ENCODE data around the gene ZRANB3. TPM values are rescaled to one million over a fixed set of nuclear protein-coding genes. Genes with fewer than 3 reads are reported as not detected.
"Not testable (repeated sequence)": the region's sequence is repeated elsewhere in the genome, so short reads cannot be mapped to it uniquely, and the experiment has no call there.

ZRANB3 gene
- total RNA-seq, 1 donor from 2014 or later: 3.7 TPM

GRCh38 chr2:135373702-135374101 lies 157.3 kb downstream of the ZRANB3 start:
- Histone ChIP-seq H3K27me3 (ENCODE audit: low read depth) (no peaks in the 10 kb centered on the region), H3K4me3 (no peak overlapping the region), H3K9me3 (no peaks in the 10 kb centered on the region), H3K36me3 (no peaks in the 10 kb centered on the region), H3K27ac (no peak overlapping the region), H3K4me1 (no peaks in the 10 kb centered on the region)
- no peak for ATAC-seq
- DNase-seq: no peak
- no peak for TF ChIP-seq CTCF (IDR thresholded peaks at IDR 0.05)
- intact Hi-C loops (cut with DNase I): no loop called here

- DNase-seq: no peak
- intact Hi-C loops (cut with DNase I): no loop called here
- no peaks in the 10 kb centered on the region for H3K27me3 ChIP-seq (ENCODE audit: low read depth)
- H3K4me1 ChIP-seq: no peaks in the 10 kb centered on the region
- no peak for TF ChIP-seq CTCF (IDR thresholded peaks at IDR 0.05)
- no peak overlapping the region for H3K27ac ChIP-seq
- no peak for ATAC-seq
- H3K36me3 ChIP-seq: no peaks in the 10 kb centered on the region
- H3K4me3 ChIP-seq: no peak overlapping the region
- peaks cover 22% of the 10 kb centered on the region for H3K9me3 ChIP-seq
Observed at GRCh38 chr2:135349941-135350340, 181.1 kb downstream of the ZRANB3 start.

GRCh38 chr2:135348096-135348704 lies 182.8 kb downstream of the ZRANB3 start:
- H3K4me3 ChIP-seq; DNase-seq; H3K27me3 ChIP-seq (ENCODE audit: low read depth); H3K27ac ChIP-seq; intact Hi-C loops (cut with DNase I); H3K36me3 ChIP-seq; ATAC-seq; H3K4me1 ChIP-seq: not testable (repeated sequence)
- H3K9me3 ChIP-seq: peaks cover 22% of the 10 kb centered on the region

- Histone ChIP-seq H3K4me3 (no peak overlapping the region), H3K36me3 (no peaks in the 10 kb centered on the region), H3K27ac (no peak overlapping the region), H3K27me3 (ENCODE audit: low read depth) (no peaks in the 10 kb centered on the region), H3K4me1 (no peaks in the 10 kb centered on the region), H3K9me3 (no peaks in the 10 kb centered on the region)
- TF ChIP-seq CTCF (IDR thresholded peaks at IDR 0.05): no peak
- intact Hi-C loops (cut with DNase I): no loop called here
- ATAC-seq (no peak), DNase-seq (no peak)
Observed at GRCh38 chr2:135337071-135337470, 193.9 kb downstream of the ZRANB3 start.

GRCh38 chr2:135335256-135335655 lies 195.8 kb downstream of the ZRANB3 start:
- H3K9me3 ChIP-seq: no peaks in the 10 kb centered on the region
- DNase-seq (no peak), ATAC-seq (no peak)
- no peak overlapping the region for H3K4me3 ChIP-seq
- TF ChIP-seq CTCF (IDR thresholded peaks at IDR 0.05): no peak
- H3K27me3 ChIP-seq (ENCODE audit: low read depth): no peaks in the 10 kb centered on the region
- H3K27ac ChIP-seq: no peak overlapping the region
- intact Hi-C loops (cut with DNase I): no loop called here
- no peaks in the 10 kb centered on the region for H3K4me1 ChIP-seq
- H3K36me3 ChIP-seq: no peaks in the 10 kb centered on the region

- no peak overlapping the region for H3K27ac ChIP-seq
- H3K27me3 ChIP-seq (ENCODE audit: low read depth): no peaks in the 10 kb centered on the region
- intact Hi-C loops (cut with DNase I): no loop called here
- no peak for DNase-seq
- no peaks in the 10 kb centered on the region for H3K36me3 ChIP-seq
- no peak for TF ChIP-seq CTCF (IDR thresholded peaks at IDR 0.05)
- H3K9me3 ChIP-seq: peaks cover 17% of the 10 kb centered on the region
- no peaks in the 10 kb centered on the region for H3K4me1 ChIP-seq
- H3K4me3 ChIP-seq: no peak overlapping the region
- ATAC-seq: no peak
Observed at GRCh38 chr2:135327146-135327545, 203.9 kb downstream of the ZRANB3 start.
